GM23338 (cell line): ENCODE data around the gene PACSIN1. TPM values are rescaled to one million over a fixed set of nuclear protein-coding genes. Genes with fewer than 3 reads are reported as not detected.

Experiments used
- ATAC-seq: fragments of 200-7000 bp; cut with Tn5 transposase; 3 replicates; pipeline ENCODE4 v1.9.1; 2020
- DNase-seq: peaks from one replicate; pipeline ENCODE4 v3.0.0-alpha.2; 2015; ENCODE audit warnings: low spot score
- H2AFZ ChIP-seq: fragments of 200-600 bp; sonication (generic); 2 replicates; pipeline ENCODE4 v1.8.0; 2016; ENCODE audit warnings: antibody characterized with exemption, mild to moderate bottlenecking, moderate library complexity
- H3F3A ChIP-seq: fragments of 200-600 bp; sonication (generic); replicated peaks from 2 replicates; pipeline ENCODE4 v1.8.0; 2017; ENCODE audit warnings: antibody characterized with exemption, mixed run types, low read depth
- H3K27ac ChIP-seq: fragments of 200-600 bp; sonication (generic); 2 replicates; pipeline ENCODE4 v1.6.1; 2016; ENCODE audit warnings: low read depth
- H3K27me3 ChIP-seq: fragments of 200-600 bp; sonication (generic); 2 replicates; pipeline ENCODE4 v1.8.0; 2016; ENCODE audit warnings: mild to moderate bottlenecking, mixed run types, moderate library complexity; ENCODE audit not compliant: insufficient read depth
- H3K36me3 ChIP-seq: fragments of 200-600 bp; sonication (generic); 2 replicates; pipeline ENCODE4 v1.8.0; 2016; ENCODE audit warnings: mild to moderate bottlenecking; ENCODE audit not compliant: insufficient read depth
- H3K4me1 ChIP-seq: fragments of 200-600 bp; sonication (generic); 2 replicates; pipeline ENCODE4 v1.8.0; 2016; ENCODE audit warnings: mild to moderate bottlenecking, moderate library complexity; ENCODE audit not compliant: insufficient read depth
- H3K4me2 ChIP-seq: fragments of 200-600 bp; sonication (generic); 2 replicates; pipeline ENCODE4 v1.7.1; 2017; ENCODE audit warnings: mixed run types
- H3K4me3 ChIP-seq: fragments of 200-600 bp; sonication (generic); 2 replicates; pipeline ENCODE4 v1.6.1; 2016; ENCODE audit warnings: mixed run types
- H3K79me2 ChIP-seq: fragments of 200-600 bp; sonication (generic); replicated peaks from 2 replicates; pipeline ENCODE4 v1.8.0; 2017; ENCODE audit warnings: mild to moderate bottlenecking; ENCODE audit not compliant: insufficient read depth
- H3K9me2 ChIP-seq: fragments of 200-600 bp; sonication (generic); 2 replicates; pipeline ENCODE4 v1.8.0; 2017; ENCODE audit not compliant: insufficient read depth
- H4K20me1 ChIP-seq: fragments of 200-600 bp; sonication (generic); replicated peaks from 2 replicates; pipeline ENCODE4 v1.8.0; 2017; ENCODE audit warnings: mild to moderate bottlenecking; ENCODE audit not compliant: insufficient read depth
- H3K27ac Mint-ChIP-seq: 2 replicates; pipeline ENCODE4 v1.8.0; 2020; ENCODE audit warnings: inconsistent platforms, mild to moderate bottlenecking, moderate library complexity, mixed read lengths
- H3K27me3 Mint-ChIP-seq: 3 replicates; pipeline ENCODE4 v1.8.0; 2022; ENCODE audit warnings: low read depth, mild to moderate bottlenecking, moderate library complexity, mixed read lengths, inconsistent platforms; ENCODE audit not compliant: insufficient read depth, poor library complexity
- H3K36me3 Mint-ChIP-seq: 3 replicates; pipeline ENCODE4 v1.8.0; 2021; ENCODE audit warnings: low read depth, mild to moderate bottlenecking, inconsistent platforms, moderate library complexity, mixed read lengths
- H3K4me1 Mint-ChIP-seq: 3 replicates; pipeline ENCODE4 v1.8.0; 2020; ENCODE audit warnings: mild to moderate bottlenecking, inconsistent platforms, mixed read lengths
- H3K4me3 Mint-ChIP-seq: 3 replicates; pipeline ENCODE4 v1.8.0; 2021; ENCODE audit warnings: moderate library complexity, mild to moderate bottlenecking, inconsistent platforms, mixed read lengths
- H3K9me3 Mint-ChIP-seq: 3 replicates; pipeline ENCODE4 v1.8.0; 2020; ENCODE audit warnings: moderate library complexity, mild to moderate bottlenecking, inconsistent platforms, mixed read lengths
- CREB1 ChIP-seq: fragments of 250-450 bp; sonication (Bioruptor Pico); IDR thresholded peaks from 2 replicates; pipeline ENCODE4 v1.5.0; 2020; ENCODE audit warnings: low read depth, mild to moderate bottlenecking, moderate library complexity
- CTCF ChIP-seq, 2 experiments: fragments of 200-600 bp in 1 of 2; sonication (generic) in 1 of 2; conservative IDR thresholded peaks; 2 replicates each; pipeline versions ENCODE4 v1.5.1 to v1.6.1; 2016 to 2017; ENCODE audit warnings: antibody characterized with exemption in 2 of 2, low read depth in 2 of 2, mild to moderate bottlenecking in 2 of 2, moderate library complexity in 1 of 2
- EZH2 ChIP-seq: fragments of 200-600 bp; sonication (generic); IDR thresholded peaks from one replicate; pipeline ENCODE4 v1.8.0; 2017; ENCODE audit warnings: antibody characterized with exemption, mild to moderate bottlenecking, low read depth; ENCODE audit not compliant: unreplicated experiment
- JUNB ChIP-seq: IDR thresholded peaks from one replicate; pipeline ENCODE4 v1.6.1; 2016; ENCODE audit warnings: antibody characterized with exemption; ENCODE audit not compliant: unreplicated experiment
- NANOG ChIP-seq: IDR thresholded peaks from 2 replicates; pipeline ENCODE4 v1.6.1; 2016; ENCODE audit warnings: antibody characterized with exemption, borderline replicate concordance
- POLR2AphosphoS5 ChIP-seq: IDR thresholded peaks from 2 replicates; pipeline ENCODE4 v1.6.1; 2016; ENCODE audit warnings: antibody characterized with exemption, low read depth
- STAT1 ChIP-seq: IDR thresholded peaks from one replicate; pipeline ENCODE4 v1.6.1; 2016; ENCODE audit warnings: antibody characterized with exemption; ENCODE audit not compliant: unreplicated experiment
- ZNF114 ChIP-seq: fragments of 250-450 bp; sonication (Bioruptor Pico); IDR thresholded peaks from 2 replicates; pipeline ENCODE4 v1.5.0; 2020; ENCODE audit warnings: mild to moderate bottlenecking, moderate library complexity
- ZNF331 ChIP-seq: fragments of 250-450 bp; sonication (Bioruptor Pico); IDR thresholded peaks from 2 replicates; pipeline ENCODE4 v1.5.0; 2020; ENCODE audit warnings: low read depth, mild to moderate bottlenecking, moderate library complexity
- polyA plus RNA-seq: library from polyadenylated mRNA; unstranded; fragments of >200 nt; fragmentation: Nextera tagmentation; extraction: Ambion mirVana; gene quantifications from 2 replicates; pipeline ENCODE4 v1.2.1, GENCODE V29; 2016
- total RNA-seq: library from RNA; depleted of rRNA; stranded (reverse); fragments of >200 nt; shearing (Covaris generic); gene quantifications from 2 replicates; pipeline ENCODE4 v1.2.3, GENCODE V29; 2014
- TF ChIP-seq, protein P1 (sequence below): IDR thresholded peaks from one replicate; pipeline ENCODE4 v1.6.1; 2018; ENCODE audit warnings: antibody characterized with exemption; ENCODE audit not compliant: unreplicated experiment

Gene PACSIN1
- total and polyA plus RNA-seq, 2 experiments from 2014 or later = 5.2 to 8.7 TPM

- TF ChIP-seq CREB1 (CRISPR knock-in tag) (no peak), CTCF (conservative IDR thresholded peaks at IDR 0.05; ENCODE audit: low read depth in 2 of 2) (no peak), ZNF331 (CRISPR knock-in tag) (no peak), POLR2AphosphoS5 (no peak), EZH2 (no peak), JUNB (no peak), NANOG (no peak)
- TF ChIP-seq, protein P1, sequence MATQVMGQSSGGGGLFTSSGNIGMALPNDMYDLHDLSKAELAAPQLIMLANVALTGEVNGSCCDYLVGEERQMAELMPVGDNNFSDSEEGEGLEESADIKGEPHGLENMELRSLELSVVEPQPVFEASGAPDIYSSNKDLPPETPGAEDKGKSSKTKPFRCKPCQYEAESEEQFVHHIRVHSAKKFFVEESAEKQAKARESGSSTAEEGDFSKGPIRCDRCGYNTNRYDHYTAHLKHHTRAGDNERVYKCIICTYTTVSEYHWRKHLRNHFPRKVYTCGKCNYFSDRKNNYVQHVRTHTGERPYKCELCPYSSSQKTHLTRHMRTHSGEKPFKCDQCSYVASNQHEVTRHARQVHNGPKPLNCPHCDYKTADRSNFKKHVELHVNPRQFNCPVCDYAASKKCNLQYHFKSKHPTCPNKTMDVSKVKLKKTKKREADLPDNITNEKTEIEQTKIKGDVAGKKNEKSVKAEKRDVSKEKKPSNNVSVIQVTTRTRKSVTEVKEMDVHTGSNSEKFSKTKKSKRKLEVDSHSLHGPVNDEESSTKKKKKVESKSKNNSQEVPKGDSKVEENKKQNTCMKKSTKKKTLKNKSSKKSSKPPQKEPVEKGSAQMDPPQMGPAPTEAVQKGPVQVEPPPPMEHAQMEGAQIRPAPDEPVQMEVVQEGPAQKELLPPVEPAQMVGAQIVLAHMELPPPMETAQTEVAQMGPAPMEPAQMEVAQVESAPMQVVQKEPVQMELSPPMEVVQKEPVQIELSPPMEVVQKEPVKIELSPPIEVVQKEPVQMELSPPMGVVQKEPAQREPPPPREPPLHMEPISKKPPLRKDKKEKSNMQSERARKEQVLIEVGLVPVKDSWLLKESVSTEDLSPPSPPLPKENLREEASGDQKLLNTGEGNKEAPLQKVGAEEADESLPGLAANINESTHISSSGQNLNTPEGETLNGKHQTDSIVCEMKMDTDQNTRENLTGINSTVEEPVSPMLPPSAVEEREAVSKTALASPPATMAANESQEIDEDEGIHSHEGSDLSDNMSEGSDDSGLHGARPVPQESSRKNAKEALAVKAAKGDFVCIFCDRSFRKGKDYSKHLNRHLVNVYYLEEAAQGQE = no peak
Observed at GRCh38 chr6:34534146-34534545, 68.3 kb downstream of the PACSIN1 start.

GRCh38 chr6:34534656-34535055 lies 68.8 kb downstream of the PACSIN1 start:
- peaks cover 2% of the 10 kb centered on the region; the same call in 2 of the 3 replicates for H3K36me3 Mint-ChIP-seq
- H2AFZ ChIP-seq = no peak overlapping the region
- H3K4me3 ChIP-seq = no peak overlapping the region

More at GRCh38 chr6:34534146-34534545, 68.3 kb downstream of the PACSIN1 start:
- H3K4me1 Mint-ChIP-seq = peaks cover 7% of the 10 kb centered on the region
- no peaks in the 10 kb centered on the region for H3F3A ChIP-seq
- H3K27me3 Mint-ChIP-seq = peaks cover 14% of the 10 kb centered on the region
- no peak for ATAC-seq
- no peak for DNase-seq
- H4K20me1 ChIP-seq = no peaks in the 10 kb centered on the region
- no peaks in the 10 kb centered on the region for H3K9me3 Mint-ChIP-seq
- no peak overlapping the region for H3K4me3 Mint-ChIP-seq
- H3K36me3 ChIP-seq = no peaks in the 10 kb centered on the region
- H3K27ac ChIP-seq = no peak overlapping the region
- H3K4me1 ChIP-seq = no peaks in the 10 kb centered on the region
- no peaks in the 10 kb centered on the region for H3K27me3 ChIP-seq
- no peak overlapping the region for H3K4me2 ChIP-seq
- H3K36me3 Mint-ChIP-seq = peaks cover 2% of the 10 kb centered on the region; the same call in 2 of the 3 replicates
- no peaks in the 10 kb centered on the region for H3K9me2 ChIP-seq
- H3K4me3 ChIP-seq = no peak overlapping the region
- no peak overlapping the region for H3K27ac Mint-ChIP-seq
- H2AFZ ChIP-seq = no peak overlapping the region
- no peaks in the 10 kb centered on the region for H3K79me2 ChIP-seq

More at GRCh38 chr6:34534656-34535055, 68.8 kb downstream of the PACSIN1 start:
- Mint-ChIP-seq H3K4me3 (no peak overlapping the region), H3K9me3 (no peaks in the 10 kb centered on the region), H3K27ac (no peak overlapping the region), H3K4me1 (peaks cover 7% of the 10 kb centered on the region), H3K27me3 (peaks cover 12% of the 10 kb centered on the region)
- no peaks in the 10 kb centered on the region for H4K20me1 ChIP-seq
- H3K79me2 ChIP-seq = no peaks in the 10 kb centered on the region
- no peaks in the 10 kb centered on the region for H3F3A ChIP-seq
- no peak overlapping the region for H3K4me2 ChIP-seq
- H3K27ac ChIP-seq = no peak overlapping the region
- TF ChIP-seq CTCF (conservative IDR thresholded peaks at IDR 0.05; ENCODE audit: low read depth in 2 of 2) (no peak), ZNF114 (no peak), ZNF331 (CRISPR knock-in tag) (no peak), STAT1 (no peak)
- ATAC-seq (no peak), DNase-seq (no peak)
- H3K4me1 ChIP-seq = no peaks in the 10 kb centered on the region
- H3K36me3 ChIP-seq = no peaks in the 10 kb centered on the region
- no peaks in the 10 kb centered on the region for H3K27me3 ChIP-seq
- no peaks in the 10 kb centered on the region for H3K9me2 ChIP-seq
